GM18505 (cell line): ENCODE results near the gene ZNF70.

Experiments used
- ATAC-seq: cut with Tn5 transposase; IDR thresholded peaks from one replicate; pipeline ENCODE4 v1.9.1; 2021; ENCODE audit not compliant: unreplicated experiment
- POLR2A ChIP-seq: IDR thresholded peaks from 4 replicates; pipeline ENCODE4 v1.6.1; 2011; ENCODE audit warnings: borderline replicate concordance; ENCODE audit not compliant: insufficient read depth, insufficient read length; ENCODE audit errors: extremely low read depth

ZNF70 gene

GRCh38 chr22:23695571-23696325, 55.2 kb downstream of the ZNF70 start:
- TF ChIP-seq POLR2A, result no peak
- ATAC-seq, result no peak

- TF ChIP-seq POLR2A, result no peak
- ATAC-seq, result no peak
Measured at GRCh38 chr22:23695141-23695540, 55.8 kb downstream of the ZNF70 start.

- TF ChIP-seq POLR2A, result no peak
- ATAC-seq, result no peak
Measured at GRCh38 chr22:23693979-23694680, 56.8 kb downstream of the ZNF70 start.

- TF ChIP-seq POLR2A, result no peak
- ATAC-seq, result no peak
Measured at GRCh38 chr22:23692598-23693291, 58.2 kb downstream of the ZNF70 start.

- ATAC-seq, result no peak
Measured at GRCh38 chr22:23691748-23692423, 59.0 kb downstream of the ZNF70 start.

GRCh38 chr22:23690713-23691112, 60.2 kb downstream of the ZNF70 start, which contains the start of gene RGL4:
RGL4 (plus strand) TSS chr22:23691013; CDS start chr22:23692031, 1,018 bp downstream.
- TF ChIP-seq POLR2A, result no peak
- ATAC-seq, result no peak

More at GRCh38 chr22:23691748-23692423, 59.0 kb downstream of the ZNF70 start:
- TF ChIP-seq POLR2A, result no peak

GRCh38 chr22:23689414-23689813, 61.5 kb downstream of the ZNF70 start:
- no peak for TF ChIP-seq POLR2A
- ATAC-seq, result no peak
